ENCODE data around the gene SDE2.

DNA sequence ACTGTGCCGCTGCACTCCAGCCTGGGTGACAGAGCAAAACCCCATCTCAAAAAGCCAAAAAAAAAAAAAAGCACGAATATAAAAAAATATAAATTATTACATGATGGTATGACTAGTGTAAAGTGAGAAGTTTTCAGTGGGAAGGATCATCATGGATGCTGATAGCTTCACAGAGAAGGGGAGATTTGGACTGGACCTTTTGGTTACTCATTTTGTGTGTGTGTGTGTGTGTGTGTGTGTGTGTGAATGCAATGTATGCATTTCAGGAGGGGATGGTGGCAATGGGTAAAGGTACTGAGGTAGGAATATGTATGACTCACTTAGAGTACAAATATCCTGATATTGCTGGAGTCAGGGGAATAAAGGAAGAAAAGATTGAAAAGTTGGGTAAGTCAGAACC is 22.7 kb upstream of the SDE2 start:
- TF ChIP-seq CTCF (IDR thresholded peaks at IDR 0.05) (no peak), POLR2A (IDR thresholded peaks at IDR 0.05) (no peak)
